KG1 (cell line): Measurements from ENCODE around the gene PBX2.
"Not testable (repeated sequence)": the region's sequence is repeated elsewhere in the genome, so short reads cannot be mapped to it uniquely, and the experiment has no call there.

Experiments
- DNase-seq: peaks from one replicate; lab custom pipeline; 2025; lab: John Stamatoyannopoulos, UW

Gene PBX2

GRCh38 chr6:32203426-32204267 is 13.6 kb upstream of the PBX2 start:
- no peak for DNase-seq

- no peak for DNase-seq
Measured at GRCh38 chr6:32202186-32202585, 12.2 kb upstream of the PBX2 start.

GRCh38 chr6:32200711-32201475 is 10.9 kb upstream of the PBX2 start:
- no peak for DNase-seq

- no peak for DNase-seq
Measured at GRCh38 chr6:32198866-32199265, 8.9 kb upstream of the PBX2 start.

- DNase-seq: no peak
Measured at GRCh38 chr6:32198345-32198696, 8.3 kb upstream of the PBX2 start.

GRCh38 chr6:32196682-32197616 is 6.9 kb upstream of the PBX2 start:
- no peak for DNase-seq

GRCh38 chr6:32195902-32196681 is 6.1 kb upstream of the PBX2 start:
- peak; percentile 48 for DNase-seq

GRCh38 chr6:32195652-32195901 is 5.6 kb upstream of the PBX2 start:
- DNase-seq: peak; percentile 98

- DNase-seq: no peak
Measured at GRCh38 chr6:32194825-32195651, 5.0 kb upstream of the PBX2 start.

GRCh38 chr6:32194388-32194787 is 4.4 kb upstream of the PBX2 start:
- no peak for DNase-seq

GRCh38 chr6:32193096-32193495 is 3.1 kb upstream of the PBX2 start:
- not testable (repeated sequence) for DNase-seq

GRCh38 chr6:32192608-32193039 is 2.6 kb upstream of the PBX2 start, which contains the start of gene GPSM3:
TSS of gene GPSM3 (minus strand) at chr6:32192643. CDS start at chr6:32192513, 130 bp downstream.
- peak; percentile 36 for DNase-seq

GRCh38 chr6:32191696-32192607 is 1.9 kb upstream of the PBX2 start:
- DNase-seq: no peak

GRCh38 chr6:32190911-32191677 is 1.1 kb upstream of the PBX2 start:
- DNase-seq: no peak

- DNase-seq: no peak
Measured at GRCh38 chr6:32189742-32190053, 304 bp downstream of the PBX2 start.

- DNase-seq: no peak
Measured at GRCh38 chr6:32189069-32189741, 797 bp downstream of the PBX2 start.

- DNase-seq: no peak
Measured at GRCh38 chr6:32188381-32189068, 1.5 kb downstream of the PBX2 start.
